H9 (cell line): ENCODE data around the gene ISL1. TPM values are rescaled to one million over a fixed set of nuclear protein-coding genes. Genes with fewer than 3 reads are reported as not detected.

Experiments used
- DNase-seq: peaks from one replicate; pipeline ENCODE4 v3.0.0-alpha.2; 2017
- H2AFZ ChIP-seq: one replicate; pipeline ENCODE4 v1.6.1; 2013; ENCODE audit warnings: mild to moderate bottlenecking, low read length, control low read depth, moderate library complexity
- H2AK5ac ChIP-seq: 2 replicates; pipeline ENCODE4 v1.6.1; 2013; ENCODE audit warnings: low read length, control low read depth, mixed read lengths; ENCODE audit not compliant: insufficient read length
- H2BK120ac ChIP-seq: one replicate; pipeline ENCODE4 v1.6.1; 2013; ENCODE audit warnings: low read depth, mild to moderate bottlenecking, low read length, control low read depth, inconsistent platforms; ENCODE audit not compliant: poor library complexity, severe bottlenecking
- H2BK12ac ChIP-seq: 2 replicates; pipeline ENCODE4 v1.6.1; 2013; ENCODE audit warnings: low read length, control low read depth, mixed read lengths, low read depth; ENCODE audit not compliant: insufficient read length
- H2BK15ac ChIP-seq: 2 replicates; pipeline ENCODE4 v1.6.1; 2013; ENCODE audit warnings: low read depth, low read length, control low read depth
- H2BK20ac ChIP-seq: one replicate; pipeline ENCODE4 v1.6.1; 2013; ENCODE audit warnings: low read depth, mild to moderate bottlenecking, low read length, control low read depth, inconsistent platforms; ENCODE audit not compliant: poor library complexity, severe bottlenecking
- H2BK5ac ChIP-seq: 2 replicates; pipeline ENCODE4 v1.6.1; 2013; ENCODE audit warnings: low read length, control low read depth, mixed read lengths; ENCODE audit not compliant: insufficient read length
- H3K14ac ChIP-seq: 2 replicates; pipeline ENCODE4 v1.6.1; 2013; ENCODE audit warnings: low read length, control low read depth; ENCODE audit not compliant: insufficient read depth
- H3K18ac ChIP-seq: 2 replicates; pipeline ENCODE4 v1.6.1; 2013; ENCODE audit warnings: low read depth, mild to moderate bottlenecking, mixed read lengths, low read length, control low read depth; ENCODE audit not compliant: insufficient read length
- H3K23ac ChIP-seq: 2 replicates; pipeline ENCODE4 v1.6.1; 2013; ENCODE audit warnings: low read length, control low read depth, mixed read lengths, low read depth; ENCODE audit not compliant: insufficient read length
- H3K23me2 ChIP-seq: 2 replicates; pipeline ENCODE4 v1.6.1; 2013; ENCODE audit warnings: low read depth, mild to moderate bottlenecking, mixed read lengths, low read length, control low read depth; ENCODE audit not compliant: insufficient read length, poor library complexity, severe bottlenecking
- H3K27ac ChIP-seq: 2 replicates; pipeline ENCODE4 v1.5.1; 2013; ENCODE audit warnings: low read length, control low read depth, mixed read lengths, low read depth; ENCODE audit not compliant: insufficient read length
- H3K27me3 ChIP-seq: 2 replicates; pipeline ENCODE4 v1.6.1; 2013; ENCODE audit warnings: low read length, control low read depth, inconsistent platforms; ENCODE audit not compliant: insufficient read depth
- H3K4ac ChIP-seq: 2 replicates; pipeline ENCODE4 v1.6.1; 2013; ENCODE audit warnings: low read depth, mild to moderate bottlenecking, control low read depth, inconsistent platforms, low read length, moderate library complexity
- H3K4me1 ChIP-seq: 2 replicates; pipeline ENCODE4 v1.6.1; 2013; ENCODE audit warnings: low read length, control low read depth, inconsistent platforms; ENCODE audit not compliant: insufficient read depth
- H3K4me2 ChIP-seq: 2 replicates; pipeline ENCODE4 v1.6.1; 2013; ENCODE audit warnings: low read length, control low read depth, mixed read lengths; ENCODE audit not compliant: insufficient read length, insufficient read depth
- H3K56ac ChIP-seq: 2 replicates; pipeline ENCODE4 v1.6.1; 2013; ENCODE audit warnings: low read depth, mild to moderate bottlenecking, mixed read lengths, low read length, control low read depth; ENCODE audit not compliant: insufficient read length
- H3K79me1 ChIP-seq: 2 replicates; pipeline ENCODE4 v1.6.1; 2013; ENCODE audit warnings: low read depth, mild to moderate bottlenecking, moderate library complexity, low read length, control low read depth, inconsistent platforms; ENCODE audit not compliant: insufficient read depth, poor library complexity, severe bottlenecking
- H3K79me2 ChIP-seq: 2 replicates; pipeline ENCODE4 v1.6.1; 2013; ENCODE audit warnings: low read length, control low read depth, inconsistent platforms; ENCODE audit not compliant: insufficient read depth
- H3K9ac ChIP-seq: 2 replicates; pipeline ENCODE4 v1.6.1; 2013; ENCODE audit warnings: low read length, control low read depth, mixed read lengths; ENCODE audit not compliant: insufficient read length; ENCODE audit errors: extremely low read depth
- H3K9me3 ChIP-seq: one replicate; pipeline ENCODE4 v1.6.1; 2013; ENCODE audit warnings: low read depth, low read length, inconsistent platforms; ENCODE audit not compliant: control insufficient read depth
- H3T11ph ChIP-seq: one replicate; pipeline ENCODE4 v1.6.1; 2013; ENCODE audit warnings: mild to moderate bottlenecking, low read length, control low read depth, inconsistent platforms
- H4K20me1 ChIP-seq: one replicate; pipeline ENCODE4 v1.6.1; 2013; ENCODE audit not compliant: control insufficient read depth, insufficient read length, insufficient read depth
- H4K5ac ChIP-seq: 2 replicates; pipeline ENCODE4 v1.6.1; 2013; ENCODE audit warnings: low read depth, mild to moderate bottlenecking, mixed read lengths, low read length, control low read depth; ENCODE audit not compliant: insufficient read length
- H4K8ac ChIP-seq: replicated peaks from 2 replicates; pipeline ENCODE4 v1.6.1; 2013; ENCODE audit warnings: low read length, control low read depth, mixed read lengths, low read depth; ENCODE audit not compliant: insufficient read length
- H4K91ac ChIP-seq: 2 replicates; pipeline ENCODE4 v1.6.1; 2013; ENCODE audit warnings: low read depth, mild to moderate bottlenecking, moderate library complexity, mixed read lengths, low read length, control low read depth; ENCODE audit not compliant: insufficient read length
- H3K27ac Mint-ChIP-seq, 3 experiments: 2 replicates in 2 of 3; 3 replicates in 1 of 3; pipeline ENCODE4 v1.8.0; 2020 to 2021; ENCODE audit warnings: mixed read lengths in 3 of 3, mild to moderate bottlenecking in 1 of 3, moderate library complexity in 1 of 3
- H3K27me3 Mint-ChIP-seq: 2 replicates; pipeline ENCODE4 v1.8.0; 2021; ENCODE audit warnings: low read depth, mild to moderate bottlenecking, moderate library complexity, mixed read lengths
- H3K36me3 Mint-ChIP-seq, 3 experiments: 2 replicates in 2 of 3; 3 replicates in 1 of 3; pipeline ENCODE4 v1.8.0; 2020 to 2021; ENCODE audit warnings: low read depth in 3 of 3, mixed read lengths in 3 of 3; ENCODE audit not compliant: insufficient read depth in 1 of 3
- H3K4me1 Mint-ChIP-seq, 2 experiments: 2 replicates each; pipeline ENCODE4 v1.8.0; 2020; ENCODE audit warnings: mixed read lengths in 2 of 2
- H3K4me3 Mint-ChIP-seq, 2 experiments: 2 replicates in 1 of 2; 3 replicates in 1 of 2; pipeline ENCODE4 v1.8.0; 2020 to 2021; ENCODE audit warnings: mild to moderate bottlenecking in 2 of 2, mixed read lengths in 2 of 2, moderate library complexity in 1 of 2
- H3K9me3 Mint-ChIP-seq, 2 experiments: 2 replicates in 1 of 2; 3 replicates in 1 of 2; pipeline ENCODE4 v1.8.0; 2020; ENCODE audit warnings: mild to moderate bottlenecking in 2 of 2, mixed read lengths in 2 of 2, moderate library complexity in 1 of 2
- CTCF ChIP-seq: fragments of 200-600 bp; sonication (generic); conservative IDR thresholded peaks from 3 replicates; pipeline ENCODE4 v1.8.0; 2021; ENCODE audit warnings: antibody characterized with exemption, mild to moderate bottlenecking
- WGBS: extraction: QIAGEN DNeasy Blood & Tissue Kit; methylation state at CpG from one replicate; pipeline ENCODE4 v1.1.7; 2013; ENCODE audit warnings: missing lambda C conversion rate, low lambda C conversion rate, mixed read lengths; ENCODE audit not compliant: insufficient read length; ENCODE audit errors: extremely low coverage; 5-methylcytosine and 5-hydroxymethylcytosine counted together
- total RNA-seq: library from RNA; stranded (reverse); gene quantifications from 2 replicates; pipeline ENCODE4 v1.2.1, GENCODE V29; 2021

Gene ISL1
- total RNA-seq, 1 experiment from 2014 or later = not detected

DNA sequence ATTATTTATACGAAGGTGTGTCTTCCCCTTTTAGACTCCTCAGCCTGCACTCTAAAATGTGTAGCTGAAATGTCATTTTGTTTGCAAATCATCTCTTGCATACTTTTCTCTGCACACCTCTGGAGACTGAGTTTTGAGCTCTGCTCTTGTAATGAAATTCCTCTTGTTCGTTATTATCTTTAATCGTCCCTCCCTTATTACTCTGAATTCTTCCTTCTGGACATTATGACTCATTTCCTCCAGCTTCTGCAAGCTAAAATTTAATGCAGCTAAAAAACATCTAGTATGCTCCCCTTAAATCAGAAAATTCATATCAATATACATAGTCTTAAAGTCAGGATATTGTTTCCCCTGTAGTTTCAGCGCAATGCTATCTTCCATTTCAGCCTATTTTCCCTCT, 13.5 kb downstream of the ISL1 start:
- Histone ChIP-seq H4K5ac (no peak overlapping the region), H3K79me1 (no peaks in the 10 kb centered on the region), H2AFZ (no peak overlapping the region), H3K79me2 (no peaks in the 10 kb centered on the region), H3K4me2 (no peak overlapping the region), H3T11ph (no peak overlapping the region), H2BK12ac (no peak overlapping the region), H3K27me3 (peaks cover 78% of the 10 kb centered on the region), H3K9ac (no peak overlapping the region), H2BK120ac (no peak overlapping the region), H3K9me3 (no peaks in the 10 kb centered on the region), H3K23me2 (peaks cover 7% of the 10 kb centered on the region), H4K20me1 (no peaks in the 10 kb centered on the region), H3K18ac (no peak overlapping the region), H3K4ac (no peak overlapping the region), H2BK5ac (no peak overlapping the region), H4K8ac (no peak overlapping the region), H3K56ac (no peak overlapping the region), H2BK20ac (no peak overlapping the region), H3K4me1 (no peaks in the 10 kb centered on the region), H2AK5ac (no peak overlapping the region), H2BK15ac (no peak overlapping the region), H3K27ac (no peak overlapping the region), H3K23ac (no peak overlapping the region), H4K91ac (no peak overlapping the region), H3K14ac (no peak overlapping the region)
- no peak for TF ChIP-seq CTCF
- H3K4me3 Mint-ChIP-seq = no peak overlapping the region
- H3K4me1 Mint-ChIP-seq = peaks cover 53 to 82% of the 10 kb centered on the region in 2 experiments
- no peak for DNase-seq
- peaks cover 4 to 5% of the 10 kb centered on the region in 2 experiments; a peak in 2 of 5 replicates for H3K9me3 Mint-ChIP-seq
- H3K27me3 Mint-ChIP-seq = peaks cover 100% of the 10 kb centered on the region
- no peaks in the 10 kb centered on the region; a peak in 1 of 7 replicates for H3K36me3 Mint-ChIP-seq
- H3K27ac Mint-ChIP-seq = no peak overlapping the region
- WGBS = no CpG with 5 or more reads among the region's 4 CpGs
